K562 (cell line): ENCODE data around the gene TLCD4. TPM values are rescaled to one million over a fixed set of nuclear protein-coding genes. Genes with fewer than 3 reads are reported as not detected.

Source experiments
- BACH1 ChIP-seq: fragments of 200-800 bp; sonication (Bioruptor generic); IDR thresholded peaks from 2 replicates; pipeline ENCODE4 v1.6.1; 2016; ENCODE audit warnings: missing genetic modification characterization, missing compliant biosample characterization
- CBX2 ChIP-seq: fragments of 200-600 bp; sonication (generic); IDR thresholded peaks from one replicate; pipeline ENCODE4 v1.6.1; 2012; ENCODE audit warnings: mild to moderate bottlenecking, low read length, inconsistent platforms; ENCODE audit not compliant: insufficient read depth, poor library complexity, severe bottlenecking
- CHD4 ChIP-seq: fragments of 200-600 bp; sonication (generic); IDR thresholded peaks from 3 replicates; pipeline ENCODE4 v1.6.1; 2012; ENCODE audit warnings: low read depth, mild to moderate bottlenecking, mixed read lengths, low read length, inconsistent platforms; ENCODE audit not compliant: insufficient read depth, insufficient replicate concordance, poor library complexity, severe bottlenecking
- GTF2A2 ChIP-seq: IDR thresholded peaks from 2 replicates; pipeline ENCODE4 v1.6.1; 2016; ENCODE audit warnings: mild to moderate bottlenecking, missing genetic modification characterization, missing compliant biosample characterization
- ILK ChIP-seq: fragments of 450-650 bp; IDR thresholded peaks from 2 replicates; pipeline ENCODE4 v1.6.1; 2016; ENCODE audit warnings: missing genetic modification characterization, low read depth, mild to moderate bottlenecking, missing compliant biosample characterization, moderate library complexity, borderline replicate concordance
- MEF2D ChIP-seq: conservative IDR thresholded peaks from 2 replicates; pipeline ENCODE4 v1.6.1; 2016; ENCODE audit warnings: low read depth, missing genetic modification characterization, missing compliant biosample characterization
- MTA2 ChIP-seq: fragments of 450-650 bp; IDR thresholded peaks from 2 replicates; pipeline ENCODE4 v1.6.1; 2016; ENCODE audit warnings: low read depth
- NR1H2 ChIP-seq: sonication (generic); formaldehyde crosslinking; IDR thresholded peaks from 2 replicates; pipeline ENCODE4 v1.4.0; 2020; ENCODE audit warnings: mild to moderate bottlenecking, missing genetic modification reagents
- PBX2 ChIP-seq, 2 experiments: IDR thresholded peaks in 1 of 2; conservative IDR thresholded peaks in 1 of 2; 2 replicates each; pipeline ENCODE4 v1.6.1; 2016; ENCODE audit warnings: low read depth in 2 of 2, mild to moderate bottlenecking in 1 of 2, missing compliant biosample characterization in 1 of 2, missing genetic modification characterization in 1 of 2, moderate library complexity in 1 of 2
- SRSF1 ChIP-seq: fragments of 200-400 bp; formaldehyde crosslinking; IDR thresholded peaks from 2 replicates; pipeline ENCODE4 v1.6.1; 2017; ENCODE audit warnings: mild to moderate bottlenecking, low read depth, low read length, moderate library complexity
- TCF7L2 ChIP-seq: fragments of 150-350 bp; IDR thresholded peaks from 2 replicates; pipeline ENCODE4 v1.6.1; 2016; ENCODE audit warnings: low read depth, mild to moderate bottlenecking, low read length, moderate library complexity
- ZKSCAN8 ChIP-seq: fragments of 200-800 bp; sonication (Bioruptor generic); IDR thresholded peaks from 2 replicates; pipeline ENCODE4 v1.6.1; 2016; ENCODE audit warnings: missing genetic modification characterization, missing compliant biosample characterization
- ZNF197 ChIP-seq: fragments of 200-800 bp; sonication (Bioruptor generic); IDR thresholded peaks from 2 replicates; pipeline ENCODE4 v1.6.1; 2016; ENCODE audit warnings: low read depth, missing genetic modification characterization, missing compliant biosample characterization
- ZNF24 ChIP-seq: fragments of 450-650 bp; IDR thresholded peaks from 2 replicates; pipeline ENCODE4 v1.6.1; 2016
- polyA plus RNA-seq, 8 experiments: library from polyadenylated mRNA; depleted of rRNA in 4 of 8; stranded (reverse) in 5 of 8; unstranded in 3 of 8; fragments of >200 nt; fragmentation: Nextera tagmentation in 2 of 8; fragmentation: Illumina TruSeq in 1 of 8; extraction: Ambion mirVana in 2 of 8; extraction: Trizol in 1 of 8; gene quantifications; 2 replicates each; pipeline versions ENCODE4 v1.2.1 to v1.2.3, GENCODE V29; 2011 to 2014; ENCODE audit warnings: inconsistent platforms in 1 of 8, missing spikeins in 1 of 8
- total RNA-seq, 7 experiments: library from RNA; depleted of rRNA in 6 of 7; stranded (reverse); fragments of >200 nt in 6 of 7; fragmentation: Illumina TruSeq in 2 of 7; extraction: Trizol in 2 of 7; gene quantifications; 2 replicates each; pipeline versions ENCODE4 v1.2.1 to v1.2.3, GENCODE V29; 2011 to 2021; ENCODE audit warnings: low replicate concordance in 1 of 7
- TF ChIP-seq, protein P1 (sequence below): fragments of 450-650 bp; IDR thresholded peaks from 2 replicates; pipeline ENCODE4 v1.6.1; 2018; ENCODE audit not compliant: partially characterized antibody

The TLCD4 gene
- total and polyA plus RNA-seq, 9 of the 15 experiments (the other 6 are each of a cell fraction or from before 2014, with no cell fraction given): 3.5 to 19.8 (median 7.6) TPM

DNA sequence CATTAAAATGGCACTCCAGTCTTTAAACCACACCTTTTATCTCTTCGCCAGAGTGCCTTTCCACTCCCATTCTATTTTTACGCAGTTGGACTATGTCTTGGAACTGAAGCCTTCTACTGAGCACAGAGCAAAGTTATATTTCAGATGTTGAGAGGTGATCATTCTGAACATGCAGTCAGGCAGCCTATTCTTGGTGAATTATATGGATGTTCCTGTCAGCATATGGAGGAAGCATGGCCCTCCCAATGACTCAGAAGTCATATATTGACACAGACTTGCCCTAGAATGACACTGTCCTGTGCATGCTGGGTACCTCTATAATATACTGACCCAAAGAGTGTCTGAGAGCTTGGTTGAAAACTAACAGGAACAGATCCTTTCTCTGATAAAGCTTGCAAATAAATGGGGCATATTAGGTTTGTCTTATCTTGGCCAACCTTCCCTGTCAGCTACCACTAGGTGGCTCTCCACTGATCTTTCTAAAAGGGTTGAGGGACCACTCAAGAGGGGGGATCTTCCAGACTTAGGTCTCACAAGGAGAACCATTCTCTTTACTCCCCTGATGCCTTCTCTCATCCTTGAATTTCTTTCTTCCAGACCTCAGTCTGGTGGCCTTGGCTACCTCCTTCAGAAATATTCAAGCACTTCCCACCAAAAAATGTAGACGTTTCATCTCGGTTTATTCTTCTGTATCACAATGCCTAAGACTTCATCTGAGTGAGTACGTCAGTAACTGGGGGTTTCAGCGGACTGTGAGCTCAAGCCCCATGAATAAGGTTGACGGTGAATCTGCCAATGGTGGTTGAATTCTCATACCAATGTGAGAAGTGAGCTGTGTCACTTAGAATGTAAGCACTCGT lies 32.6 kb upstream of the TLCD4 start (continued):
- TF ChIP-seq NR1H2: no peak
- no peak for TF ChIP-seq ZNF24
- TF ChIP-seq SRSF1: no peak
- no peak for TF ChIP-seq CHD4
- TF ChIP-seq TCF7L2: no peak
- TF ChIP-seq, protein P1, sequence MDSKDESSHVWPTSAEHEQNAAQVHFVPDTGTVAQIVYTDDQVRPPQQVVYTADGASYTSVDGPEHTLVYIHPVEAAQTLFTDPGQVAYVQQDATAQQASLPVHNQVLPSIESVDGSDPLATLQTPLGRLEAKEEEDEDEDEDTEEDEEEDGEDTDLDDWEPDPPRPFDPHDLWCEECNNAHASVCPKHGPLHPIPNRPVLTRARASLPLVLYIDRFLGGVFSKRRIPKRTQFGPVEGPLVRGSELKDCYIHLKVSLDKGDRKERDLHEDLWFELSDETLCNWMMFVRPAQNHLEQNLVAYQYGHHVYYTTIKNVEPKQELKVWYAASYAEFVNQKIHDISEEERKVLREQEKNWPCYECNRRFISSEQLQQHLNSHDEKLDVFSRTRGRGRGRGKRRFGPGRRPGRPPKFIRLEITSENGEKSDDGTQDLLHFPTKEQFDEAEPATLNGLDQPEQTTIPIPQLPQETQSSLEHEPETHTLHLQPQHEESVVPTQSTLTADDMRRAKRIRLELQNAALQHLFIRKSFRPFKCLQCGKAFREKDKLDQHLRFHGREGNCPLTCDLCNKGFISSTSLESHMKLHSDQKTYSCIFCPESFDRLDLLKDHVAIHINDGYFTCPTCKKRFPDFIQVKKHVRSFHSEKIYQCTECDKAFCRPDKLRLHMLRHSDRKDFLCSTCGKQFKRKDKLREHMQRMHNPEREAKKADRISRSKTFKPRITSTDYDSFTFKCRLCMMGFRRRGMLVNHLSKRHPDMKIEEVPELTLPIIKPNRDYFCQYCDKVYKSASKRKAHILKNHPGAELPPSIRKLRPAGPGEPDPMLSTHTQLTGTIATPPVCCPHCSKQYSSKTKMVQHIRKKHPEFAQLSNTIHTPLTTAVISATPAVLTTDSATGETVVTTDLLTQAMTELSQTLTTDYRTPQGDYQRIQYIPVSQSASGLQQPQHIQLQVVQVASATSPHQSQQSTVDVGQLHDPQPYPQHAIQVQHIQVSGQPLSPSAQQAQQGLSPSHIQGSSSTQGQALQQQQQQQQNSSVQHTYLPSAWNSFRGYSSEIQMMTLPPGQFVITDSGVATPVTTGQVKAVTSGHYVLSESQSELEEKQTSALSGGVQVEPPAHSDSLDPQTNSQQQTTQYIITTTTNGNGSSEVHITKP: no peak
- no peak; the same call in 1 of the 2 replicates for TF ChIP-seq ZKSCAN8 (CRISPR knock-in tag)
- TF ChIP-seq PBX2 (CRISPR knock-in tag; IDR thresholded peaks at IDR 0.05; ENCODE audit: low read depth): no peak
- TF ChIP-seq PBX2 (tag; conservative IDR thresholded peaks at IDR 0.05; ENCODE audit: low read depth): peak; percentile 90
- TF ChIP-seq GTF2A2 (tag): peak; percentile 62; the same call in 1 of the 2 replicates
- no peak for TF ChIP-seq ZNF197 (CRISPR knock-in tag)
- TF ChIP-seq BACH1: peak; percentile 64; the same call in 1 of the 2 replicates
- peak; percentile 67; the same call in 1 of the 2 replicates for TF ChIP-seq ILK (tag)
- no peak for TF ChIP-seq CBX2
- TF ChIP-seq MTA2: 0 out of 2 replicates have a peak, but pooled peaks have one; percentile 5
- peak; percentile 76 for TF ChIP-seq MEF2D (tag)
